DOHH2 (cell line): ENCODE measurements around the gene PPP6R1.

Experiments
- CTCF ChIP-seq: fragments of 200-600 bp; sonication (generic); IDR thresholded peaks from one replicate; pipeline ENCODE4 v1.5.1; 2014; ENCODE audit warnings: antibody characterized with exemption, mild to moderate bottlenecking, low read depth, low read length; ENCODE audit not compliant: poor library complexity, severe bottlenecking
- EZH2phosphoT487 ChIP-seq: fragments of 200-600 bp; sonication (generic); IDR thresholded peaks from 2 replicates; pipeline ENCODE4 v1.6.1; 2017; ENCODE audit warnings: borderline replicate concordance, mild to moderate bottlenecking, antibody characterized with exemption, low read length, moderate library complexity, mixed read lengths

- TF ChIP-seq CTCF (no peak), EZH2phosphoT487 (no peak)
These were observed 2.0 kb downstream of the PPP6R1 start for GRCh38 chr19:55256562-55257460.
